H9 (cell line): ENCODE data around the gene CERS3. TPM values are rescaled to one million over a fixed set of nuclear protein-coding genes. Genes with fewer than 3 reads are reported as not detected.

Source experiments
- DNase-seq: peaks from one replicate; pipeline ENCODE4 v3.0.0-alpha.2; 2017
- H2AFZ ChIP-seq: one replicate; pipeline ENCODE4 v1.6.1; 2013; ENCODE audit warnings: mild to moderate bottlenecking, low read length, control low read depth, moderate library complexity
- H2AK5ac ChIP-seq: 2 replicates; pipeline ENCODE4 v1.6.1; 2013; ENCODE audit warnings: low read length, control low read depth, mixed read lengths; ENCODE audit not compliant: insufficient read length
- H2BK120ac ChIP-seq: one replicate; pipeline ENCODE4 v1.6.1; 2013; ENCODE audit warnings: low read depth, mild to moderate bottlenecking, low read length, control low read depth, inconsistent platforms; ENCODE audit not compliant: poor library complexity, severe bottlenecking
- H2BK12ac ChIP-seq: 2 replicates; pipeline ENCODE4 v1.6.1; 2013; ENCODE audit warnings: low read length, control low read depth, mixed read lengths, low read depth; ENCODE audit not compliant: insufficient read length
- H2BK15ac ChIP-seq: 2 replicates; pipeline ENCODE4 v1.6.1; 2013; ENCODE audit warnings: low read depth, low read length, control low read depth
- H2BK20ac ChIP-seq: one replicate; pipeline ENCODE4 v1.6.1; 2013; ENCODE audit warnings: low read depth, mild to moderate bottlenecking, low read length, control low read depth, inconsistent platforms; ENCODE audit not compliant: poor library complexity, severe bottlenecking
- H2BK5ac ChIP-seq: 2 replicates; pipeline ENCODE4 v1.6.1; 2013; ENCODE audit warnings: low read length, control low read depth, mixed read lengths; ENCODE audit not compliant: insufficient read length
- H3K14ac ChIP-seq: 2 replicates; pipeline ENCODE4 v1.6.1; 2013; ENCODE audit warnings: low read length, control low read depth; ENCODE audit not compliant: insufficient read depth
- H3K18ac ChIP-seq: 2 replicates; pipeline ENCODE4 v1.6.1; 2013; ENCODE audit warnings: low read depth, mild to moderate bottlenecking, mixed read lengths, low read length, control low read depth; ENCODE audit not compliant: insufficient read length
- H3K23ac ChIP-seq: 2 replicates; pipeline ENCODE4 v1.6.1; 2013; ENCODE audit warnings: low read length, control low read depth, mixed read lengths, low read depth; ENCODE audit not compliant: insufficient read length
- H3K23me2 ChIP-seq: 2 replicates; pipeline ENCODE4 v1.6.1; 2013; ENCODE audit warnings: low read depth, mild to moderate bottlenecking, mixed read lengths, low read length, control low read depth; ENCODE audit not compliant: insufficient read length, poor library complexity, severe bottlenecking
- H3K27ac ChIP-seq: 2 replicates; pipeline ENCODE4 v1.5.1; 2013; ENCODE audit warnings: low read length, control low read depth, mixed read lengths, low read depth; ENCODE audit not compliant: insufficient read length
- H3K27me3 ChIP-seq: 2 replicates; pipeline ENCODE4 v1.6.1; 2013; ENCODE audit warnings: low read length, control low read depth, inconsistent platforms; ENCODE audit not compliant: insufficient read depth
- H3K4ac ChIP-seq: 2 replicates; pipeline ENCODE4 v1.6.1; 2013; ENCODE audit warnings: low read depth, mild to moderate bottlenecking, control low read depth, inconsistent platforms, low read length, moderate library complexity
- H3K4me1 ChIP-seq: 2 replicates; pipeline ENCODE4 v1.6.1; 2013; ENCODE audit warnings: low read length, control low read depth, inconsistent platforms; ENCODE audit not compliant: insufficient read depth
- H3K4me2 ChIP-seq: 2 replicates; pipeline ENCODE4 v1.6.1; 2013; ENCODE audit warnings: low read length, control low read depth, mixed read lengths; ENCODE audit not compliant: insufficient read length, insufficient read depth
- H3K56ac ChIP-seq: 2 replicates; pipeline ENCODE4 v1.6.1; 2013; ENCODE audit warnings: low read depth, mild to moderate bottlenecking, mixed read lengths, low read length, control low read depth; ENCODE audit not compliant: insufficient read length
- H3K79me1 ChIP-seq: 2 replicates; pipeline ENCODE4 v1.6.1; 2013; ENCODE audit warnings: low read depth, mild to moderate bottlenecking, moderate library complexity, low read length, control low read depth, inconsistent platforms; ENCODE audit not compliant: insufficient read depth, poor library complexity, severe bottlenecking
- H3K79me2 ChIP-seq: 2 replicates; pipeline ENCODE4 v1.6.1; 2013; ENCODE audit warnings: low read length, control low read depth, inconsistent platforms; ENCODE audit not compliant: insufficient read depth
- H3K9ac ChIP-seq: 2 replicates; pipeline ENCODE4 v1.6.1; 2013; ENCODE audit warnings: low read length, control low read depth, mixed read lengths; ENCODE audit not compliant: insufficient read length; ENCODE audit errors: extremely low read depth
- H3K9me3 ChIP-seq: one replicate; pipeline ENCODE4 v1.6.1; 2013; ENCODE audit warnings: low read depth, low read length, inconsistent platforms; ENCODE audit not compliant: control insufficient read depth
- H3T11ph ChIP-seq: one replicate; pipeline ENCODE4 v1.6.1; 2013; ENCODE audit warnings: mild to moderate bottlenecking, low read length, control low read depth, inconsistent platforms
- H4K20me1 ChIP-seq: one replicate; pipeline ENCODE4 v1.6.1; 2013; ENCODE audit not compliant: control insufficient read depth, insufficient read length, insufficient read depth
- H4K5ac ChIP-seq: 2 replicates; pipeline ENCODE4 v1.6.1; 2013; ENCODE audit warnings: low read depth, mild to moderate bottlenecking, mixed read lengths, low read length, control low read depth; ENCODE audit not compliant: insufficient read length
- H4K8ac ChIP-seq: replicated peaks from 2 replicates; pipeline ENCODE4 v1.6.1; 2013; ENCODE audit warnings: low read length, control low read depth, mixed read lengths, low read depth; ENCODE audit not compliant: insufficient read length
- H4K91ac ChIP-seq: 2 replicates; pipeline ENCODE4 v1.6.1; 2013; ENCODE audit warnings: low read depth, mild to moderate bottlenecking, moderate library complexity, mixed read lengths, low read length, control low read depth; ENCODE audit not compliant: insufficient read length
- H3K27ac Mint-ChIP-seq, 3 experiments: 2 replicates in 2 of 3; 3 replicates in 1 of 3; pipeline ENCODE4 v1.8.0; 2020 to 2021; ENCODE audit warnings: mixed read lengths in 3 of 3, mild to moderate bottlenecking in 1 of 3, moderate library complexity in 1 of 3
- H3K27me3 Mint-ChIP-seq: 2 replicates; pipeline ENCODE4 v1.8.0; 2021; ENCODE audit warnings: low read depth, mild to moderate bottlenecking, moderate library complexity, mixed read lengths
- H3K36me3 Mint-ChIP-seq, 3 experiments: 2 replicates in 2 of 3; 3 replicates in 1 of 3; pipeline ENCODE4 v1.8.0; 2020 to 2021; ENCODE audit warnings: low read depth in 3 of 3, mixed read lengths in 3 of 3; ENCODE audit not compliant: insufficient read depth in 1 of 3
- H3K4me1 Mint-ChIP-seq, 2 experiments: 2 replicates each; pipeline ENCODE4 v1.8.0; 2020; ENCODE audit warnings: mixed read lengths in 2 of 2
- H3K4me3 Mint-ChIP-seq, 2 experiments: 2 replicates in 1 of 2; 3 replicates in 1 of 2; pipeline ENCODE4 v1.8.0; 2020 to 2021; ENCODE audit warnings: mild to moderate bottlenecking in 2 of 2, mixed read lengths in 2 of 2, moderate library complexity in 1 of 2
- H3K9me3 Mint-ChIP-seq, 2 experiments: 2 replicates in 1 of 2; 3 replicates in 1 of 2; pipeline ENCODE4 v1.8.0; 2020; ENCODE audit warnings: mild to moderate bottlenecking in 2 of 2, mixed read lengths in 2 of 2, moderate library complexity in 1 of 2
- CTCF ChIP-seq: fragments of 200-600 bp; sonication (generic); conservative IDR thresholded peaks from 3 replicates; pipeline ENCODE4 v1.8.0; 2021; ENCODE audit warnings: antibody characterized with exemption, mild to moderate bottlenecking
- WGBS: extraction: QIAGEN DNeasy Blood & Tissue Kit; methylation state at CpG from one replicate; pipeline ENCODE4 v1.1.7; 2013; ENCODE audit warnings: missing lambda C conversion rate, low lambda C conversion rate, mixed read lengths; ENCODE audit not compliant: insufficient read length; ENCODE audit errors: extremely low coverage; 5-methylcytosine and 5-hydroxymethylcytosine counted together
- total RNA-seq: library from RNA; stranded (reverse); gene quantifications from 2 replicates; pipeline ENCODE4 v1.2.1, GENCODE V29; 2021

CERS3 gene
- total RNA-seq, 1 experiment from 2014 or later = 1.4 TPM

GRCh38 chr15:100570275-100570674 lies 41.5 kb upstream of the CERS3 start:
- Mint-ChIP-seq H3K4me1 (no peaks in the 10 kb centered on the region), H3K9me3 (no peaks in the 10 kb centered on the region), H3K27ac (no peak overlapping the region), H3K4me3 (no peak overlapping the region), H3K27me3 (no peaks in the 10 kb centered on the region), H3K36me3 (peaks cover 4 to 16% (median 5%) of the 10 kb centered on the region in 3 experiments; a peak in 4 of 7 replicates)
- H3K9ac ChIP-seq = no peak overlapping the region
- no peak overlapping the region for H3K4me2 ChIP-seq
- no peak overlapping the region for H3K4ac ChIP-seq
- H3K9me3 ChIP-seq = no peaks in the 10 kb centered on the region
- H2AFZ ChIP-seq = no peak overlapping the region
- TF ChIP-seq CTCF = no peak
- H3K27me3 ChIP-seq = no peaks in the 10 kb centered on the region
- no peak for DNase-seq
- H3K23me2 ChIP-seq = no peaks in the 10 kb centered on the region
- no peaks in the 10 kb centered on the region for H3K79me2 ChIP-seq
- no peak overlapping the region for H3K14ac ChIP-seq
- H4K91ac ChIP-seq = no peak overlapping the region
- no peak overlapping the region for H2BK15ac ChIP-seq
- no peaks in the 10 kb centered on the region for H3K4me1 ChIP-seq
- no peak overlapping the region for H3K23ac ChIP-seq
- H4K20me1 ChIP-seq = no peaks in the 10 kb centered on the region
- no peak overlapping the region for H2BK20ac ChIP-seq
- H2BK120ac ChIP-seq = no peak overlapping the region
- no peak overlapping the region for H3K27ac ChIP-seq
- H2AK5ac ChIP-seq = no peak overlapping the region
- H4K5ac ChIP-seq = no peak overlapping the region
- no peak overlapping the region for H3T11ph ChIP-seq
- H3K18ac ChIP-seq = no peak overlapping the region
- no peak overlapping the region for H2BK5ac ChIP-seq
- H3K79me1 ChIP-seq = no peaks in the 10 kb centered on the region
- no peak overlapping the region for H4K8ac ChIP-seq
- H2BK12ac ChIP-seq = no peak overlapping the region
- no CpG with 5 or more reads among the region's 3 CpGs for WGBS
- H3K56ac ChIP-seq = no peak overlapping the region
